Gastroesophageal sphincter (tissue), 3 donors: ENCODE data around the gene CLDN1.

Experiments used
- CTCF ChIP-seq, 4 experiments: fragments of 200-600 bp in 2 of 4; fragments of 450-650 bp in 2 of 4; sonication (generic) in 1 of 4; IDR thresholded peaks; one replicate each; pipeline ENCODE4 v1.5.1; 2017 to 2019; ENCODE audit warnings: antibody characterized with exemption in 4 of 4, mild to moderate bottlenecking in 2 of 4, moderate library complexity in 2 of 4
- EP300 ChIP-seq: sonication (generic); formaldehyde crosslinking; IDR thresholded peaks from one replicate; pipeline ENCODE4 v1.6.1; 2017; ENCODE audit warnings: antibody characterized with exemption, mild to moderate bottlenecking
- POLR2A ChIP-seq, 2 donors: fragments of 450-650 bp; IDR thresholded peaks; one replicate each; pipeline ENCODE4 v1.6.1; 2017; ENCODE audit warnings: antibody characterized with exemption in 2 of 2, mild to moderate bottlenecking in 2 of 2, moderate library complexity in 1 of 2

GRCh38 chr3:190261740-190262139, 60.5 kb downstream of the CLDN1 start:
- no peak for TF ChIP-seq POLR2A (IDR thresholded peaks at IDR 0.05)
- TF ChIP-seq CTCF (IDR thresholded peaks at IDR 0.05): no peak
- TF ChIP-seq EP300: no peak
